Measurements from ENCODE around the gene ADAM20. TPM values are rescaled to one million over a fixed set of nuclear protein-coding genes. Genes with fewer than 3 reads are reported as not detected.

ADAM20 gene
- total and polyA plus RNA-seq, 4 donors = 0.01 to 2.6 (median 0.17) TPM

DNA sequence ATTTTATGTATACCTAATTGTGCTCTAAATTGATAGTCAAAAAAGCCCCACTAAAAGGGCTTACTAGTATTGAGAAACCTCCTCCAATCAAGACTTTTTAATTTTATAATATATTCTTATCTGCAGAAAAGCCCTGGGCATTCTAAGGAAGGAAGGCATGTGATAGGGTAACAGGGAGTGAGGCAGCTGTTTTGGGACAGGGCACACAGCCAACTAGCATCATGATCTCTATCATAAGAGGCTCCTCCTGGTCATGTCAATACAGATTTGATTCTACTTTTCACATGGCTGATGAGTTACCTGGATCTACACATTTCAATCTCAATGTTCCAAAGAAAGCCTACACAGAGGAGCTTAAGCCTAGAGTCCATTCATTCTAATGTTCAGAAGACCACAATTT lies 9.1 kb downstream of the ADAM20 start:
- H3K27me3 ChIP-seq (ENCODE audit: control insufficient read depth in 4 of 4, insufficient read depth in 4 of 4, low read length in 3 of 4) = no peaks in the 10 kb centered on the region
- peaks cover 0 to 12% (median 7%) of the 10 kb centered on the region in 4 donors for H3K36me3 ChIP-seq (ENCODE audit: control insufficient read depth in 4 of 4, insufficient read depth in 3 of 4, low read depth in 1 of 4, low read length in 3 of 4)

DNA sequence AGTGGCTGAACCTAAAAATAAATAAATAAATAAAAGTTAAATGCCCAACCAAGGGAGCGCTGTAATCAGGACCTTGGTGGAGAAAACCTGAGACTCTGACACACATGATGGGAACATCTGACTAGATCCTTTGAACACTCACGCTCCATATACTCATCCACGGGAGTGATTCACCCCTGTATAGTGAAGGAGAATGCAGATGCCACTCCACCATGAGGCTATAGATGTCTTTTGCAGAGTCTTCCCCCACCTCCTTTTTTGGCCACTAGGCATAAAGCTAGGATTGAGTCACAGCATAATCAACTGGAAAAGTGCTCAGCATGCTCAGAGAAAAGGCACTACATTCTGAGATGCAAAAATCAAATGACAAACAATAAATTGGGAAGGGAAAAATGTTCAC lies 19.0 kb downstream of the ADAM20 start:
- peaks cover 0 to 4% (median 1%) of the 10 kb centered on the region in 4 donors for H3K9me3 ChIP-seq (ENCODE audit: control insufficient read depth in 4 of 4, low read length in 3 of 4)
- no peak overlapping the region for H3K4me3 ChIP-seq (ENCODE audit: low read depth in 1 of 3, low read length in 3 of 3)
- H3K9ac ChIP-seq (ENCODE audit: low read depth in 1 of 2, low read length in 2 of 2) = no peak overlapping the region
- 96% methylated on average over 3 of the region's 3 CpGs for WGBS
- no peaks in the 10 kb centered on the region for H3K4me1 ChIP-seq (ENCODE audit: control insufficient read depth in 4 of 4, insufficient read depth in 4 of 4, low read length in 3 of 4)
- H3K27ac ChIP-seq (ENCODE audit: low read depth in 1 of 2, low read length in 2 of 2) = no peak overlapping the region
- TF ChIP-seq FOXA2 (IDR thresholded peaks at IDR 0.05) (no peak), RAD21 (IDR thresholded peaks at IDR 0.05) (no peak), FOXA1 (IDR thresholded peaks at IDR 0.05) (no peak)
- TF ChIP-seq, protein P1, sequence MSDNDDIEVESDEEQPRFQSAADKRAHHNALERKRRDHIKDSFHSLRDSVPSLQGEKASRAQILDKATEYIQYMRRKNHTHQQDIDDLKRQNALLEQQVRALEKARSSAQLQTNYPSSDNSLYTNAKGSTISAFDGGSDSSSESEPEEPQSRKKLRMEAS (IDR thresholded peaks at IDR 0.05) = no peak
- H3K36me3 ChIP-seq (ENCODE audit: control insufficient read depth in 4 of 4, insufficient read depth in 3 of 4, low read depth in 1 of 4, low read length in 3 of 4) = no peaks in the 10 kb centered on the region
- no peaks in the 10 kb centered on the region for H3K27me3 ChIP-seq (ENCODE audit: control insufficient read depth in 4 of 4, insufficient read depth in 4 of 4, low read length in 3 of 4)
- DNase-seq (ENCODE audit: low spot score) = no peak

More for the DNA sequence above, 9.1 kb downstream of the ADAM20 start:
- no peak overlapping the region for H3K9ac ChIP-seq (ENCODE audit: low read depth in 1 of 2, low read length in 2 of 2)
- TF ChIP-seq, protein P1 (IDR thresholded peaks at IDR 0.05) = no peak
- TF ChIP-seq HNF4G (IDR thresholded peaks at IDR 0.05) (no peak), FOXA2 (IDR thresholded peaks at IDR 0.05) (no peak), NR2F2 (IDR thresholded peaks at IDR 0.05) (no peak), EGR1 (IDR thresholded peaks at IDR 0.05; ENCODE audit: low read depth in 2 of 2) (no peak), YY1 (IDR thresholded peaks at IDR 0.05) (no peak)
- TF ChIP-seq, protein P2, sequence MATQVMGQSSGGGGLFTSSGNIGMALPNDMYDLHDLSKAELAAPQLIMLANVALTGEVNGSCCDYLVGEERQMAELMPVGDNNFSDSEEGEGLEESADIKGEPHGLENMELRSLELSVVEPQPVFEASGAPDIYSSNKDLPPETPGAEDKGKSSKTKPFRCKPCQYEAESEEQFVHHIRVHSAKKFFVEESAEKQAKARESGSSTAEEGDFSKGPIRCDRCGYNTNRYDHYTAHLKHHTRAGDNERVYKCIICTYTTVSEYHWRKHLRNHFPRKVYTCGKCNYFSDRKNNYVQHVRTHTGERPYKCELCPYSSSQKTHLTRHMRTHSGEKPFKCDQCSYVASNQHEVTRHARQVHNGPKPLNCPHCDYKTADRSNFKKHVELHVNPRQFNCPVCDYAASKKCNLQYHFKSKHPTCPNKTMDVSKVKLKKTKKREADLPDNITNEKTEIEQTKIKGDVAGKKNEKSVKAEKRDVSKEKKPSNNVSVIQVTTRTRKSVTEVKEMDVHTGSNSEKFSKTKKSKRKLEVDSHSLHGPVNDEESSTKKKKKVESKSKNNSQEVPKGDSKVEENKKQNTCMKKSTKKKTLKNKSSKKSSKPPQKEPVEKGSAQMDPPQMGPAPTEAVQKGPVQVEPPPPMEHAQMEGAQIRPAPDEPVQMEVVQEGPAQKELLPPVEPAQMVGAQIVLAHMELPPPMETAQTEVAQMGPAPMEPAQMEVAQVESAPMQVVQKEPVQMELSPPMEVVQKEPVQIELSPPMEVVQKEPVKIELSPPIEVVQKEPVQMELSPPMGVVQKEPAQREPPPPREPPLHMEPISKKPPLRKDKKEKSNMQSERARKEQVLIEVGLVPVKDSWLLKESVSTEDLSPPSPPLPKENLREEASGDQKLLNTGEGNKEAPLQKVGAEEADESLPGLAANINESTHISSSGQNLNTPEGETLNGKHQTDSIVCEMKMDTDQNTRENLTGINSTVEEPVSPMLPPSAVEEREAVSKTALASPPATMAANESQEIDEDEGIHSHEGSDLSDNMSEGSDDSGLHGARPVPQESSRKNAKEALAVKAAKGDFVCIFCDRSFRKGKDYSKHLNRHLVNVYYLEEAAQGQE (IDR thresholded peaks at IDR 0.05) = no peak
- no peaks in the 10 kb centered on the region for H3K4me1 ChIP-seq (ENCODE audit: control insufficient read depth in 4 of 4, insufficient read depth in 4 of 4, low read length in 3 of 4)
- H3K9me3 ChIP-seq (ENCODE audit: control insufficient read depth in 4 of 4, low read length in 3 of 4) = no peaks in the 10 kb centered on the region
- no peak for DNase-seq (ENCODE audit: low spot score)
- H3K27ac ChIP-seq (ENCODE audit: low read depth in 1 of 2, low read length in 2 of 2) = no peak overlapping the region
- H3K4me3 ChIP-seq (ENCODE audit: low read depth in 1 of 3, low read length in 3 of 3) = no peak overlapping the region

DNA sequence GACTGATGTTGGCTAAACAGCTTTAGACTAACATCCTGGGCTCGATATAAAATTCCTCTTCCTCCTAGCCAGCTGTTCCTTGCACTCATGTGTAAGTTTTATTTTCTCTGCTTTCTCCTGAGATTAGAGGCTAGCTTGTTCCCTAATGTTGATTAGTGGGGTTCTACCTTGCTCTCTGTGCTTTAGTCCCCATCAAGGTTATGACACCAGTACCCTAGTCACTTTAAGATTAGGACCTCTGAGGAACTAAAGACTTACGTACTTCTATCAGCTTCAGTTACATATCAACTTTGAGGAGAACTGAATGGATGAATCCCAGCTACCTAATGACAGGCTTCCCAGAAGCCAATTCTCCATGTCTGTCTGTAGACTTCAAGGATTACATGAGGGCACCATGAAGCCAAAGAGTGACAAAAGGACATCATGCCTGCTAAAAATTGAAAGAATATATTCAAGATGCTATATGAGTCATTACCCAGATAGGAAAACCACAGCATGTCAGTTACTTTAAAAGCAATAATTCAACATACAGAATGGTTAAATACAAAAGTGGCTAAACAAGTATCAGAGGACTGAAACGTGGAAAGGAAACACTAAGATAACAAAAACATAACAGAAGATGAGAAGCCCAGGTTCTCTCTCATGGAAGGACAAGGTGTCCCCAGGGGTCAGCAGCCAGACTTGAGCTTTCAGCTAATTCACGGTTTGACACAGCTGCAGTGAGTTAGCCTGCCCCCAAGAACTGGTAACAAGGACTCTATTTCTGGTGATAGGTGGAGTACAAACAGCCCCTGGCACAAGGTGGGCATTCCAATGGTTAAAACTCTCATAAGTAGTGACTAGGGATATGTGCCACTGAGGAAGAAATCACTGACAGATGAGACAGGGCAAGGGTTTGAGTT lies 20.4 kb downstream of the ADAM20 start:
- no peaks in the 10 kb centered on the region for H3K36me3 ChIP-seq (ENCODE audit: control insufficient read depth in 4 of 4, insufficient read depth in 3 of 4, low read depth in 1 of 4, low read length in 3 of 4)
- 47% methylated on average over 4 of the region's 4 CpGs for WGBS
- H3K27me3 ChIP-seq (ENCODE audit: control insufficient read depth in 4 of 4, insufficient read depth in 4 of 4, low read length in 3 of 4) = no peaks in the 10 kb centered on the region
- H3K4me1 ChIP-seq (ENCODE audit: control insufficient read depth in 4 of 4, insufficient read depth in 4 of 4, low read length in 3 of 4) = no peaks in the 10 kb centered on the region
- H3K27ac ChIP-seq (ENCODE audit: low read depth in 1 of 2, low read length in 2 of 2) = no peak overlapping the region
- H3K9ac ChIP-seq (ENCODE audit: low read depth in 1 of 2, low read length in 2 of 2) = no peak overlapping the region
- H3K9me3 ChIP-seq (ENCODE audit: control insufficient read depth in 4 of 4, low read length in 3 of 4) = no peaks in the 10 kb centered on the region
- DNase-seq (ENCODE audit: low spot score) = no peak
- TF ChIP-seq YY1 (IDR thresholded peaks at IDR 0.05) (no peak), JUND (IDR thresholded peaks at IDR 0.05) (no peak), EGR1 (IDR thresholded peaks at IDR 0.05; ENCODE audit: low read depth in 2 of 2) (no peak), GABPA (IDR thresholded peaks at IDR 0.05 in 1 of 2, conservative IDR thresholded peaks at IDR 0.05 in 1 of 2) (no peak), FOXA1 (IDR thresholded peaks at IDR 0.05) (no peak), NR2F2 (IDR thresholded peaks at IDR 0.05) (no peak), RXRA (IDR thresholded peaks at IDR 0.05) (no peak), TAF1 (conservative IDR thresholded peaks at IDR 0.05) (no peak), SP1 (IDR thresholded peaks at IDR 0.05) (no peak), FOXA2 (IDR thresholded peaks at IDR 0.05) (no peak)
- TF ChIP-seq, protein P2 (IDR thresholded peaks at IDR 0.05) = no peak
- TF ChIP-seq, protein P3, sequence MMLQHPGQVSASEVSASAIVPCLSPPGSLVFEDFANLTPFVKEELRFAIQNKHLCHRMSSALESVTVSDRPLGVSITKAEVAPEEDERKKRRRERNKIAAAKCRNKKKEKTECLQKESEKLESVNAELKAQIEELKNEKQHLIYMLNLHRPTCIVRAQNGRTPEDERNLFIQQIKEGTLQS (IDR thresholded peaks at IDR 0.05) = no peak
- H3K4me3 ChIP-seq (ENCODE audit: low read depth in 1 of 3, low read length in 3 of 3) = no peak overlapping the region
